ENCODE measurements around the gene LEKR1. TPM values are rescaled to one million over a fixed set of nuclear protein-coding genes. Genes with fewer than 3 reads are reported as not detected.

Gene LEKR1
- total and polyA plus RNA-seq, 2 of the 13 experiments (the other 11 are each of a cell fraction or from before 2014, with no cell fraction given): 0.49 to 1.5 TPM

DNA sequence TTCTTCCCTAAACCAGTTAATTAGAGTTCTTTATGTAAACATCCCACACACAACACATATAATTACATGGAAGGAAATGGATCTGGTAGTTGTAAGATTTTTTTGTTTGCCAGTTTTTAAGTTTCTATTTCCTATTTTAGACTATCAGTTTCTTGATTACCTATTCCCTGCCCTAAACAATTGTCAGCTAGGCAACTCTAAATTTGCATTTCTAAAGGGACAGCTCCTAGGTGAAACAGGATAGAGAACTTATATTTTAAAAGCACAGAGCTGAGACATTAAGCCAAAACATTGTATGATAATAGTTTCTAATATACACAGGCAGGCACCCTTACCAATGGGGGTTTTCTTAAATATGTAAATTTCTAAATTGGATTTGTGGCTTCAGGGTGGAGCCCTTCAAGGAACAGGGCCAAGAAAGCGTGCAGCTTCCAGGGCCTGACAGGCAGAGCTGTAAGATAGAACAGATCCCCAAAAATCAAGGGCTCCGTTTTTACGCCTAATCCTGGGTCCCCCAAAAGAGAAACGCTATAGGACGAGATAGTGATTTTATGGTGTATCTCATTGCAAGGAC, 8.9 kb downstream of the LEKR1 start:
- Histone ChIP-seq H3K27ac (ENCODE audit: extremely low read length, insufficient read depth, low read length) (no peak overlapping the region), H3K4me2 (ENCODE audit: low read depth, low read length) (no peak overlapping the region), H3K9ac (ENCODE audit: insufficient read depth, low read depth, low read length) (no peak overlapping the region), H3K4me1 (ENCODE audit: insufficient read depth, low read length) (peaks cover 26% of the 10 kb centered on the region), H2AFZ (ENCODE audit: low read length) (no peak overlapping the region), H3K9me3 (ENCODE audit: low read length) (no peaks in the 10 kb centered on the region), H3K36me3 (replicated peaks in 1 of 2; ENCODE audit: control insufficient read depth in 1 of 2, insufficient read depth in 2 of 2, low read length in 2 of 2) (no peaks in the 10 kb centered on the region), H4K20me1 (ENCODE audit: insufficient read depth, low read length) (no peaks in the 10 kb centered on the region), H3K79me2 (ENCODE audit: insufficient read depth, low read length) (no peaks in the 10 kb centered on the region), H3K27me3 (ENCODE audit: control insufficient read depth in 1 of 2, insufficient read depth in 2 of 2, low read length in 2 of 2) (no peaks in the 10 kb centered on the region), H3K4me3 (replicated peaks in 1 of 3; ENCODE audit: insufficient read depth in 1 of 3, low read depth in 2 of 3, low read length in 3 of 3) (no peak overlapping the region)
- WGBS (ENCODE audit: low lambda C conversion rate): 91% methylated on average over 4 of the region's 5 CpGs
- ChIA-PET POLR2A (no interaction called here), CTCF (ENCODE audit: low intra/inter-chr PET ratio, low total read pairs) (no interaction called here)
- ATAC-seq (no peak), FAIRE-seq (no peak), DNase-seq (ENCODE audit: low spot score) (no peak)
- intact Hi-C loops (cut with micrococcal nuclease; ENCODE audit: unreplicated experiment): no loop called here
- BruUV-seq (replicated peaks): no TSS peak
- in situ Hi-C loops (cut with HindIII; ENCODE audit: extremely low pct_ligation_motif_present, low pct_unique_long_range_greater_than_20kb): no loop called here
- TF ChIP-seq, protein P1, sequence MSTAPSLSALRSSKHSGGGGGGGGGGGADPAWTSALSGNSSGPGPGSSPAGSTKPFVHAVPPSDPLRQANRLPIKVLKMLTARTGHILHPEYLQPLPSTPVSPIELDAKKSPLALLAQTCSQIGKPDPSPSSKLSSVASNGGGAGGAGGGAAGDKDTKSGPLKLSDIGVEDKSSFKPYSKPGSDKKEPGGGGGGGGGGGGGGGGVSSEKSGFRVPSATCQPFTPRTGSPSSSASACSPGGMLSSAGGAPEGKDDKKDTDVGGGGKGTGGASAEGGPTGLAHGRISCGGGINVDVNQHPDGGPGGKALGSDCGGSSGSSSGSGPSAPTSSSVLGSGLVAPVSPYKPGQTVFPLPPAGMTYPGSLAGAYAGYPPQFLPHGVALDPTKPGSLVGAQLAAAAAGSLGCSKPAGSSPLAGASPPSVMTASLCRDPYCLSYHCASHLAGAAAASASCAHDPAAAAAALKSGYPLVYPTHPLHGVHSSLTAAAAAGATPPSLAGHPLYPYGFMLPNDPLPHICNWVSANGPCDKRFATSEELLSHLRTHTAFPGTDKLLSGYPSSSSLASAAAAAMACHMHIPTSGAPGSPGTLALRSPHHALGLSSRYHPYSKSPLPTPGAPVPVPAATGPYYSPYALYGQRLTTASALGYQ (CRISPR knock-in tag; IDR thresholded peaks at IDR 0.05): no peak
- TF ChIP-seq ZNF660 (CRISPR knock-in tag; IDR thresholded peaks at IDR 0.05; ENCODE audit: borderline replicate concordance, low read depth): no peak
- TF ChIP-seq, protein P2, sequence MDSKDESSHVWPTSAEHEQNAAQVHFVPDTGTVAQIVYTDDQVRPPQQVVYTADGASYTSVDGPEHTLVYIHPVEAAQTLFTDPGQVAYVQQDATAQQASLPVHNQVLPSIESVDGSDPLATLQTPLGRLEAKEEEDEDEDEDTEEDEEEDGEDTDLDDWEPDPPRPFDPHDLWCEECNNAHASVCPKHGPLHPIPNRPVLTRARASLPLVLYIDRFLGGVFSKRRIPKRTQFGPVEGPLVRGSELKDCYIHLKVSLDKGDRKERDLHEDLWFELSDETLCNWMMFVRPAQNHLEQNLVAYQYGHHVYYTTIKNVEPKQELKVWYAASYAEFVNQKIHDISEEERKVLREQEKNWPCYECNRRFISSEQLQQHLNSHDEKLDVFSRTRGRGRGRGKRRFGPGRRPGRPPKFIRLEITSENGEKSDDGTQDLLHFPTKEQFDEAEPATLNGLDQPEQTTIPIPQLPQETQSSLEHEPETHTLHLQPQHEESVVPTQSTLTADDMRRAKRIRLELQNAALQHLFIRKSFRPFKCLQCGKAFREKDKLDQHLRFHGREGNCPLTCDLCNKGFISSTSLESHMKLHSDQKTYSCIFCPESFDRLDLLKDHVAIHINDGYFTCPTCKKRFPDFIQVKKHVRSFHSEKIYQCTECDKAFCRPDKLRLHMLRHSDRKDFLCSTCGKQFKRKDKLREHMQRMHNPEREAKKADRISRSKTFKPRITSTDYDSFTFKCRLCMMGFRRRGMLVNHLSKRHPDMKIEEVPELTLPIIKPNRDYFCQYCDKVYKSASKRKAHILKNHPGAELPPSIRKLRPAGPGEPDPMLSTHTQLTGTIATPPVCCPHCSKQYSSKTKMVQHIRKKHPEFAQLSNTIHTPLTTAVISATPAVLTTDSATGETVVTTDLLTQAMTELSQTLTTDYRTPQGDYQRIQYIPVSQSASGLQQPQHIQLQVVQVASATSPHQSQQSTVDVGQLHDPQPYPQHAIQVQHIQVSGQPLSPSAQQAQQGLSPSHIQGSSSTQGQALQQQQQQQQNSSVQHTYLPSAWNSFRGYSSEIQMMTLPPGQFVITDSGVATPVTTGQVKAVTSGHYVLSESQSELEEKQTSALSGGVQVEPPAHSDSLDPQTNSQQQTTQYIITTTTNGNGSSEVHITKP (CRISPR knock-in tag; IDR thresholded peaks at IDR 0.05; ENCODE audit: low read depth): no peak
- TF ChIP-seq JDP2 (CRISPR knock-in tag; IDR thresholded peaks at IDR 0.05; ENCODE audit: borderline replicate concordance): no peak
